B cell (primary cell): Measurements from ENCODE around the gene ABCD1. TPM values are rescaled to one million over a fixed set of nuclear protein-coding genes. Genes with fewer than 3 reads are reported as not detected.

Source experiments
- ATAC-seq: fragments of 200-7000 bp; cut with Tn5 transposase; one replicate; pipeline ENCODE4 v1.10.0; 2021; ENCODE audit warnings: low read depth, mild to moderate bottlenecking, moderate number of reproducible peaks, moderate library complexity
- CTCF ChIA-PET: fragments of 350-600 bp; sonication (Branson Sonifier 250); formaldehyde crosslinking; loops from one replicate; lab custom pipeline; 2021; ENCODE audit warnings: antibody characterized with exemption, inconsistent platforms; lab: Charles Lee
- POLR2A ChIA-PET: fragments of 350-600 bp; sonication (Branson Sonifier 250); formaldehyde crosslinking; loops from one replicate; lab custom pipeline; 2021; ENCODE audit warnings: antibody characterized with exemption; lab: Charles Lee
- DNase-seq: peaks from one replicate; pipeline ENCODE4 v3.0.0; 2013
- H2AFZ ChIP-seq: 2 replicates; pipeline ENCODE4 v1.6.1; 2012; ENCODE audit warnings: mild to moderate bottlenecking, low read depth, low read length; ENCODE audit not compliant: insufficient read depth, poor library complexity, severe bottlenecking
- H3K27ac ChIP-seq, 2 donors: 1 replicate in 1 of 2; 2 replicates in 1 of 2; pipeline ENCODE4 v1.5.1; 2012 to 2013; ENCODE audit warnings: low read length in 2 of 2, mild to moderate bottlenecking in 2 of 2, moderate library complexity in 1 of 2
- H3K27me3 ChIP-seq, 4 experiments: fragments of 200-600 bp in 1 of 4; sonication (generic) in 1 of 4; replicated peaks in 1 of 4; 1 replicate in 2 of 4; 2 replicates in 2 of 4; pipeline versions ENCODE4 v1.6.1 to v1.7.0; 2013 to 2016; ENCODE audit warnings: low read length in 3 of 4, mild to moderate bottlenecking in 2 of 4, mixed read lengths in 1 of 4, moderate library complexity in 1 of 4; ENCODE audit not compliant: insufficient read depth in 4 of 4, control insufficient read depth in 3 of 4; ENCODE audit errors: control extremely low read depth in 1 of 4
- H3K36me3 ChIP-seq, 2 experiments: replicated peaks in 1 of 2; 1 replicate in 1 of 2; 2 replicates in 1 of 2; pipeline versions ENCODE4 v1.6.1 to v1.7.1; 2013; ENCODE audit warnings: low read length in 1 of 2; ENCODE audit not compliant: insufficient read depth in 2 of 2, control insufficient read depth in 1 of 2; ENCODE audit errors: control extremely low read depth in 1 of 2, extremely low read depth in 1 of 2
- H3K4me1 ChIP-seq, 2 donors: fragments of 200-600 bp in 1 of 2; sonication (generic) in 1 of 2; 1 replicate in 1 of 2; 2 replicates in 1 of 2; pipeline versions ENCODE4 v1.5.1 to v1.6.1; 2013 to 2017; ENCODE audit warnings: low read length in 2 of 2; ENCODE audit not compliant: control insufficient read depth in 2 of 2, insufficient read depth in 2 of 2
- H3K4me2 ChIP-seq: replicated peaks from 2 replicates; pipeline ENCODE3; 2012; ENCODE audit warnings: mild to moderate bottlenecking, low read depth, low read length; ENCODE audit not compliant: poor library complexity, severe bottlenecking
- H3K4me3 ChIP-seq, 5 experiments: fragments of 200-600 bp in 1 of 5; sonication (generic) in 1 of 5; 1 replicate in 3 of 5; 2 replicates in 2 of 5; pipeline versions ENCODE4 v1.5.1 to v1.7.0; 2011 to 2016; ENCODE audit warnings: low read length in 4 of 5, mild to moderate bottlenecking in 4 of 5, low read depth in 2 of 5, control low read depth in 1 of 5, moderate library complexity in 1 of 5; ENCODE audit not compliant: insufficient read depth in 1 of 5; ENCODE audit errors: control extremely low read depth in 1 of 5, extremely low read depth in 1 of 5
- H3K79me2 ChIP-seq: fragments of 200-600 bp; sonication (generic); one replicate; pipeline ENCODE4 v1.6.0; 2016; ENCODE audit warnings: low read length; ENCODE audit not compliant: control insufficient read depth, insufficient read depth
- H3K9ac ChIP-seq: fragments of 200-600 bp; sonication (generic); 2 replicates; pipeline ENCODE4 v1.6.1; 2017; ENCODE audit warnings: mild to moderate bottlenecking, low read length, moderate library complexity
- H3K9me3 ChIP-seq, 3 donors: one replicate each; pipeline versions ENCODE4 v1.6.1 to v1.7.1; 2013; ENCODE audit warnings: low read length in 2 of 3; ENCODE audit not compliant: control insufficient read depth in 2 of 3, insufficient read depth in 1 of 3; ENCODE audit errors: control extremely low read depth in 1 of 3
- H4K20me1 ChIP-seq: 2 replicates; pipeline ENCODE4 v1.6.0; 2012; ENCODE audit warnings: mild to moderate bottlenecking, low read length; ENCODE audit not compliant: insufficient read depth, control insufficient read depth, poor library complexity, severe bottlenecking
- H3K27ac Mint-ChIP-seq: one replicate; pipeline ENCODE4 v1.8.0; 2021; ENCODE audit warnings: mixed read lengths
- H3K27me3 Mint-ChIP-seq: one replicate; pipeline ENCODE4 v1.8.0; 2021; ENCODE audit warnings: mixed read lengths
- H3K4me1 Mint-ChIP-seq: one replicate; pipeline ENCODE4 v1.8.0; 2021; ENCODE audit warnings: mixed read lengths
- H3K4me3 Mint-ChIP-seq: one replicate; pipeline ENCODE4 v1.8.0; 2021; ENCODE audit warnings: mixed read lengths
- H3K9me3 Mint-ChIP-seq: one replicate; pipeline ENCODE4 v1.8.0; 2022; ENCODE audit warnings: mixed read lengths; ENCODE audit not compliant: insufficient read depth
- CTCF ChIP-seq: fragments of 200-600 bp; IDR thresholded peaks from one replicate; pipeline ENCODE4 v1.8.0; 2022; ENCODE audit warnings: antibody characterized with exemption, mild to moderate bottlenecking
- EZH2 ChIP-seq: IDR thresholded peaks from 2 replicates; pipeline ENCODE4 v1.6.1; 2012; ENCODE audit warnings: borderline replicate concordance, low read depth, mild to moderate bottlenecking, moderate library complexity, low read length; ENCODE audit not compliant: insufficient read depth, poor library complexity, severe bottlenecking
- WGBS: methylation state at CpG from one replicate; pipeline ENCODE4 v1.1.5; 2013; ENCODE audit warnings: missing lambda C conversion rate; ENCODE audit not compliant: insufficient coverage; 5-methylcytosine and 5-hydroxymethylcytosine counted together
- intact Hi-C: fragments of 100-400 bp; cut with micrococcal nuclease; formaldehyde crosslinking; loops from one replicate; pipeline ENCODE4 v1.10.0; 2022
- polyA plus RNA-seq: library from polyadenylated mRNA; depleted of rRNA; stranded (reverse); fragments of >200 nt; gene quantifications from 2 replicates; pipeline ENCODE4 v1.2.3, GENCODE V29; 2012
- total RNA-seq, 2 donors: library from RNA; stranded (reverse); fragments of 120-200 nt in 1 of 2; gene quantifications; 1 replicate in 1 of 2; 2 replicates in 1 of 2; pipeline versions ENCODE4 v1.2.3 to v1.2.4, GENCODE V29; 2013 to 2022

The ABCD1 gene
- total and polyA plus RNA-seq, 2 donors (not counting 1 experiment from before 2014, with no cell fraction given) = 9.7 to 12.2 TPM

- Histone ChIP-seq H3K4me2 (no peak overlapping the region), H4K20me1 (no peaks in the 10 kb centered on the region), H3K9ac (no peak overlapping the region), H3K27me3 (no peaks in the 10 kb centered on the region), H3K9me3 (peaks cover 0 to 3% (median 0%) of the 10 kb centered on the region in 3 donors), H3K36me3 (peaks cover 0 to 17% of the 10 kb centered on the region in 2 experiments), H2AFZ (no peak overlapping the region), H3K27ac (no peak overlapping the region), H3K79me2 (peaks cover 52% of the 10 kb centered on the region), H3K4me3 (no peak overlapping the region), H3K4me1 (peaks cover 19 to 28% of the 10 kb centered on the region in 2 donors)
- Mint-ChIP-seq H3K9me3 (no peaks in the 10 kb centered on the region), H3K27me3 (no peaks in the 10 kb centered on the region), H3K27ac (no peak overlapping the region), H3K4me1 (peaks cover 40% of the 10 kb centered on the region), H3K4me3 (no peak overlapping the region)
- no CpG with 5 or more reads among the region's 6 CpGs for WGBS
- intact Hi-C loops = no loop called here
- ChIA-PET POLR2A (no interaction called here), CTCF (no interaction called here)
- ATAC-seq (no peak), DNase-seq (no peak)
- TF ChIP-seq CTCF (no peak), EZH2 (no peak)
These were observed 6.6 kb downstream of the ABCD1 start for GRCh38 chrX:153731117-153731844.

- peaks cover 0 to 20% of the 10 kb centered on the region in 2 experiments for H3K36me3 ChIP-seq
- H3K79me2 ChIP-seq = peaks cover 52% of the 10 kb centered on the region
- no peak overlapping the region for H3K27ac ChIP-seq
- no peaks in the 10 kb centered on the region for H3K27me3 ChIP-seq
- ChIA-PET CTCF (no interaction called here), POLR2A (no interaction called here)
- WGBS = 100% methylated on average over 2 of the region's 3 CpGs
- H3K4me1 ChIP-seq = peaks cover 14 to 24% of the 10 kb centered on the region in 2 donors
- H3K27me3 Mint-ChIP-seq = no peaks in the 10 kb centered on the region
- no peak overlapping the region for H3K4me3 Mint-ChIP-seq
- no peaks in the 10 kb centered on the region for H4K20me1 ChIP-seq
- intact Hi-C loops = no loop called here
- no peak for DNase-seq
- no peak overlapping the region for H3K27ac Mint-ChIP-seq
- no peak for ATAC-seq
- no peak overlapping the region for H3K4me3 ChIP-seq
- peaks cover 37% of the 10 kb centered on the region for H3K4me1 Mint-ChIP-seq
- no peak overlapping the region for H2AFZ ChIP-seq
- H3K9me3 ChIP-seq = peaks cover 0 to 3% (median 0%) of the 10 kb centered on the region in 3 donors
- H3K9me3 Mint-ChIP-seq = no peaks in the 10 kb centered on the region
- H3K9ac ChIP-seq = no peak overlapping the region
- TF ChIP-seq CTCF (no peak), EZH2 (no peak)
- no peak overlapping the region for H3K4me2 ChIP-seq
These were observed 7.2 kb downstream of the ABCD1 start for GRCh38 chrX:153731845-153732215.
